Right kidney (tissue), 1 donor: ENCODE data around the gene SORCS3.

Experiments
- DNase-seq: peaks from one replicate; pipeline ENCODE4 v3.0.0-alpha.2; 2016

SORCS3 gene

DNA sequence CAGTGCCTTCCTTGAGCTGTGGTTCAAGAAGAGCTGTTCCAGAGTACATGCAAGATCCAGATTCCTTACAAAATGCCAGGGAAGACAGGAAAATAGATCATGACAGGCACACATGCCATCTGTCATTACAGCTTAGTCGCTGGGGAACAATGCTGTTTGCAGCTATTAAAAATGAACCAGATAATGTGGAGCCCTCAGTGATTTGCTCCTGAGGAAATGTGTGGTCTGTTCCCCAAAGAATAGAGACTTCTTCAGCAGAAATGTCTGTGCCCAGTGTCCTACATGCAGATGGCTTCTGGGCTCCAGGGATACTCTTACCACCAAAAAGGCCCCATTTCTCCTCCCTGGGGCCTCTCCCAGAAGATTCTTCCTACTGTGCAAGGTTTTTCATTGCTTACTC lies 627.9 kb downstream of the SORCS3 start:
- DNase-seq: no peak

DNA sequence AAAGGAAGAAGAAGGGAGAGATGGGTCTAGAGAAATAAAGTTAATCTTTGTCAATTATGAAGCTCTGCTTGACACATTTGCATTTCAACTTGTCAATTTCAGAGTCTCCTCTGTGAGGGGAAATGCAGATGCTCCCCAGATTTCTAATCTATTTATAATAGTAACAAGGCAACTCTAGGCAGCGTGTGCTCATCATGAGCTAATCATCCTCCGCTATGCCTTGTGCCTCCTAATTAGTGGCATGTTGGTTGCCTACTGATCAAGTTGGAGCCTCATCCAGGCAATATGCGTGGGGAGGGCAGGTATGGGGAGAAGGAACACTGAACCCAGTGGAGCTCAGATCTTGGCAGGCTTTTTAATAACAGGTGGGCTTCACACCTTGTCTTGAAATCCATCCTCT lies 628.6 kb downstream of the SORCS3 start:
- DNase-seq: no peak

DNA sequence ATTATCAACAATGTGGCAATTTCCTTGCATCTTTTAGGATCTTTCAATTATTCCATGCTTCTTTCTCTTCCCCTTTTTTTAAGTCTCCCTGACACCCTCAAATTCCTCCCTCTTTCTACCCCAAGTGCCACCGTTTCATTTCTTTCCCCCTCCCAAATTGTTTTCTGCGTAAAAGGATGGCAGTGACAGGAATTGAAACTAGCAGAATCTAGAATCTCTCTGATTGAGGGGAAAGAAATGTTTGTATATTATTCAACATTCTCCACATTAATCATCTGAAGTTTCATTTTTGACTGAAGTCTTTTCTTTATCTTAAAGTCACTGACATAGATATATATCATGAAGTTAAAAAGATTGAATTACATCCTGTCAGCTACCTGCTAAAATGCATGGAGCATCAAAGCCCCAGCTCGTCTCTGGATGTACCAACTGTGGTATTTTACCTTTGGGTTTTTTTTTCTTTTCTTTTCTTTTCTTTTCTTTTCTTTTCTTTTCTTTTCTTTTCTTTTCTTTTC lies 633.5 kb downstream of the SORCS3 start:
- no peak for DNase-seq

DNA sequence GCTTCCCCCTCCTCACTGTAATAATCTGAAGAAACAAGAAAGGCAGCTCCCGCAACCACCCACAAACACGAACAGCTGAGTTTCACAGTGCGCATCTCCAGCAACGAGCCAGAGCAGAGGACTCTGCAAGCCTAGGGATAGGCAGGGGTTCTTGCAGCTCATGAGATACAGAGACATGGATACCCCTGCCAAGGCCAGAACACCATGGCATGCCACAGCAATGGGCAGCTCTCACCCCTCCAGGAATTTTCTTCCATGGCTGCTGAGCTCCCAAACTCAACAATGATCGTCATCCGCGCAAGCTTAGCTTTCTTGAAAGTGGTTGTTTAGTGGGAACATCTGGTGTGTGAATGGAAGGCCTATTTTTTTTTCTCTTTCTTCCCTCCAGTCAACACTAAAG lies 637.3 kb downstream of the SORCS3 start:
- no peak for DNase-seq

DNA sequence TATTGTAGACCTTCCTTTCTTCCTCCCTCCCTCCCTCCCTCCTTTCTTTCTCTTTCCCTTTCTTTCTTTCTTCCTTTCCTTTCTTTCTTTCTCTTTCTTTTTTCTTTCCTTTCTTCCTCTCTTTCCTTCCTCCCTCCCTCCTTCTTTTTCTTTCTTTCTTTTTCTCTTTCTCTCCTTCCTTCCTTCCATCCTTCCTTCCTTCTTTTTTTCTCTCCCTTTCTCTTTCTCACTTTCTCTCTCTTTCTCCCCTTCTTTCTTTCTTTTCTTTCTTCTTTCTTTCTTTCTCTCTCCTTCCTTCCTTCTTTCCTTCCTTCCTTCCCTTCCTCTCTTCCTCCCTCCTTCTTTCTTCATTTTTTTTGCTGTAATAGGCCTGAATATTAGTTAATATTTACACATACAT lies 638.0 kb downstream of the SORCS3 start:
- DNase-seq: no peak

DNA sequence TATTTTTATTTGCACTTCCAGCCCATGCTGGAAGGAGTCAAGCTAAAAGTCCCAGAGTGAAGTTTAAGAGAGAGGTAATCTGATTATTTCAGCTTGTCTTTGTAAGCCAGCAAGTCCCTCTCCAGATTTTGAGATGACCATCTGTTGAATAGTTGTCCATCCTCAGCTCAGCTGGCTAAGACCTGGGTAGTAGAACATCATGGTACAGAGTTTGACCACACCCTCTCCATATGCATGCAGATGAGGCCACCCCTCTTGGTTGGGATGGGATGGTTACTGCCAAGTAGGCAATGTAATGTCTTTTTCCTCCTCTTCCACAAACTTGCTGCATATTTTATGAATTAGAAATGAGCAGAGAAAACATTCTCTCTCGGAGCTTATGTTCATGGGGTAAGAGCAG lies 639.8 kb downstream of the SORCS3 start:
- DNase-seq: no peak

DNA sequence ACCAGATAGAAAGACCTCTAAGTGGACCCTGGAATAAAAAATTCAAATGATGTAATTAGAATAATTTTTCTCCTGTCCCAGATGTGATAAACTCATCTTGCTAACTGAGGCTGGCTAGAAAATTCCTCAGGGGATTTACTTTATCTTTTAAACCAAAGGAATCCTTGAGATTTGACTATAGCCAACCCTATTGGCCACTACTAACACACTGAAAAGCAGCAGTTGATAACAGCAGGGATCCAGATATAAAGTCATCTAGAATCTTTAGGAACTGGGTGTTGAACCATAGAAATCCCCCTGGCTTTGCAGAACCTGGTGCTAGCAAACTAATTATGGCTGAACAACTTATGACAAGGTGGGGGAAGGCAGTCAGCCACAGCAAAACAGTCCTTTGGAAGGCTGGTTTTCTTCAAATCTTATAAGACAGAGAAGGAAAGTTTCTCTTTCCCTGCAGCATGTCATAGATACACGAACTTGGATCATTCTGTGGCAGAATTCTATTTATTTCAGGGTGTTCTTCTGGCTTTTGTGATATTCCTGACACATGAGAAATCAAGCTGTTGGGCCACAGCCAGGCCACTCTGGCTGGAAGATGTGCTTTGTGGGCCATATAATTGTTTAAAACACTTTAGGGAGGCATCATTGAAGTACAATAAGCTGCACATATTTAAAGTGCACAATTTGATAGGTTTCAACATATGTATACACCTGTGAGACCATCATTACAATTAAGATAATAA lies 643.6 kb downstream of the SORCS3 start:
- DNase-seq: no peak

DNA sequence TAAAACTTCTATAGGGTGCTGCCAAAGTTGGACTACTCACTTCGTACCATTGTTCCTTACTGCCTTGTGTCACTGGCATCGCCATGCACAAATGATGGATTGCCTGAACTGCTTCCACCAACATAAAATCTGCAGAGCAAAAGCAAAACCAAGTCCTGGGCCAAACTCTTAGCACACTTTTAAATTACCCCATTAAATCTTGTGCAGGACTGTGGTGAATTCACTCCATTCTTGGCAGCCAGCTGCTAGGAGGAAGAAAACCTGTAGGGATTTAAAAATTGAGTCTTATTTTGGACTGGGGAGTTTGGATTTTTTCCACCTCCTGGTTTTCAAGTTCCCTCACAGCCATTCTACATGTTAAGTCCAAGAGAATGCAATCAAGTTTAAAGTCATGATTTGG lies 646.9 kb downstream of the SORCS3 start:
- no peak for DNase-seq

DNA sequence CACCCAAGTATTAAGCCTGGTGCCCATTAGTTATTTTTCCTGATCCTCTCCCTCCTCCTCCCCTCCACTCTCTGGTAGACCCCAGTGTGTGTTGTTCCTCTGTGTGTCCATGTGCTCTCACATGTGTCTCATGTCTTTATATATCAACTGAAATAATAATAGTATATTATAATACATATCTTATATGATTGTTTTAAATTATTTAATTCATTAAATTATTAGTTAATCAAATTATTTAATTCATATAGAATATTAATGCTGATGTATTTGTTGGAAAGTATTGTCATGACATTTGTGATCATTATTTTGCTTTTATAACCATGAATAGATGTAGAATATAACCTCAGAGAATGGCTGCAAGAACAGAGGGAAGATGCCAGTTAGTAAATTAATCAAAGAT lies 647.5 kb downstream of the SORCS3 start:
- DNase-seq: no peak

DNA sequence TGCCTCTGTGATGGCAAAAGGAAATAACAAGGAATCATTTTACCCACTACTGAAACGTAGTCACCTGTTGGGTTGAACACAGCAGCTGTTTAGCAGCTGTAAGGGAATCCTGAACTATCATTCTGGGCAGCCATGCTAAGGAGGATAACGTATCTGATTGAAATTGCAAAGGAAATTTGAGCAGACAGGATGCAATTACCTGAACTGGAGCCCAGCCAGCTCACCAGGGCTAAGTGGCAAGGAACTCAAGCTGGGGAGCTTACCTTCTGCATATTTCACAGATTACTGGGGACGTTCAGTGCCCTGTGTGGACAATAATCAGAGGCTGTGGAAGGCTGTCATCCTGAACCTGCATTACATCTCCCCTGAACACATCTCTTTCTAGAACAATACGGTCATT lies 650.5 kb downstream of the SORCS3 start:
- DNase-seq: no peak

DNA sequence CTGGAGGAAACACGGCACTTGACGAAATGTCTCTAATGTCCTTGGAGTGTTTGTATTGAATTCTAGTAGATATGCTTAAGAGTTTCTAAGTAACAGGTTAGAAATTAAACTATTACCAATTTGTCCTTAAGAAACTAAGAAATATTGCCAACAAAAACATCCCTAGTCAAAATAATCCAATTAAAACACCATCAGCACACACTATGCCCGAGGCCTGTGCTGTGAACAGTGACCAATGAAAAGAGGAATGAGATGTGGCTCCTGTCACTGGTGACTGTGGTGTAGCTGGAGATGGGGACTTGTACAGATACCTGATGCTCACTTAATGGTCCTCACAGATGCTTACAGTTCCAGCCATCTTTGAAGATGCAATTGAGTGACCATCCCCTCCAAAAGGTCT lies 651.1 kb downstream of the SORCS3 start:
- no peak for DNase-seq
